ENCODE data around the gene C16orf90.

- TF ChIP-seq FOXM1 (IDR thresholded peaks at IDR 0.05; ENCODE audit: low read depth) = no peak
- TF ChIP-seq NRF1 (IDR thresholded peaks at IDR 0.05; ENCODE audit: low read depth, low read length) = no peak
- TF ChIP-seq, protein P1, sequence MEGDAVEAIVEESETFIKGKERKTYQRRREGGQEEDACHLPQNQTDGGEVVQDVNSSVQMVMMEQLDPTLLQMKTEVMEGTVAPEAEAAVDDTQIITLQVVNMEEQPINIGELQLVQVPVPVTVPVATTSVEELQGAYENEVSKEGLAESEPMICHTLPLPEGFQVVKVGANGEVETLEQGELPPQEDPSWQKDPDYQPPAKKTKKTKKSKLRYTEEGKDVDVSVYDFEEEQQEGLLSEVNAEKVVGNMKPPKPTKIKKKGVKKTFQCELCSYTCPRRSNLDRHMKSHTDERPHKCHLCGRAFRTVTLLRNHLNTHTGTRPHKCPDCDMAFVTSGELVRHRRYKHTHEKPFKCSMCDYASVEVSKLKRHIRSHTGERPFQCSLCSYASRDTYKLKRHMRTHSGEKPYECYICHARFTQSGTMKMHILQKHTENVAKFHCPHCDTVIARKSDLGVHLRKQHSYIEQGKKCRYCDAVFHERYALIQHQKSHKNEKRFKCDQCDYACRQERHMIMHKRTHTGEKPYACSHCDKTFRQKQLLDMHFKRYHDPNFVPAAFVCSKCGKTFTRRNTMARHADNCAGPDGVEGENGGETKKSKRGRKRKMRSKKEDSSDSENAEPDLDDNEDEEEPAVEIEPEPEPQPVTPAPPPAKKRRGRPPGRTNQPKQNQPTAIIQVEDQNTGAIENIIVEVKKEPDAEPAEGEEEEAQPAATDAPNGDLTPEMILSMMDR (IDR thresholded peaks at IDR 0.05) = no peak
- no peak for TF ChIP-seq USF2 (IDR thresholded peaks at IDR 0.05; ENCODE audit: borderline replicate concordance, low read depth, low read length)
Observed at GRCh38 chr16:3465301-3465700, 30.0 kb downstream of the C16orf90 start.

Measured in SK-N-SH (cell line).